B cell (primary cell): ENCODE results near the gene GTF2A1L. TPM values are rescaled to one million over a fixed set of nuclear protein-coding genes. Genes with fewer than 3 reads are reported as not detected.

ENCODE experiments used
- ATAC-seq: fragments of 200-7000 bp; cut with Tn5 transposase; one replicate; pipeline ENCODE4 v1.10.0; 2021; ENCODE audit warnings: low read depth, mild to moderate bottlenecking, moderate number of reproducible peaks, moderate library complexity
- CTCF ChIA-PET: fragments of 350-600 bp; sonication (Branson Sonifier 250); formaldehyde crosslinking; loops from one replicate; lab custom pipeline; 2021; ENCODE audit warnings: antibody characterized with exemption, inconsistent platforms; lab: Charles Lee
- POLR2A ChIA-PET: fragments of 350-600 bp; sonication (Branson Sonifier 250); formaldehyde crosslinking; loops from one replicate; lab custom pipeline; 2021; ENCODE audit warnings: antibody characterized with exemption; lab: Charles Lee
- DNase-seq: peaks from one replicate; pipeline ENCODE4 v3.0.0; 2013
- H2AFZ ChIP-seq: 2 replicates; pipeline ENCODE4 v1.6.1; 2012; ENCODE audit warnings: mild to moderate bottlenecking, low read depth, low read length; ENCODE audit not compliant: insufficient read depth, poor library complexity, severe bottlenecking
- H3K27ac ChIP-seq, 2 donors: 1 replicate in 1 of 2; 2 replicates in 1 of 2; pipeline ENCODE4 v1.5.1; 2012 to 2013; ENCODE audit warnings: low read length in 2 of 2, mild to moderate bottlenecking in 2 of 2, moderate library complexity in 1 of 2
- H3K27me3 ChIP-seq, 4 experiments: fragments of 200-600 bp in 1 of 4; sonication (generic) in 1 of 4; replicated peaks in 1 of 4; 1 replicate in 2 of 4; 2 replicates in 2 of 4; pipeline versions ENCODE4 v1.6.1 to v1.7.0; 2013 to 2016; ENCODE audit warnings: low read length in 3 of 4, mild to moderate bottlenecking in 2 of 4, mixed read lengths in 1 of 4, moderate library complexity in 1 of 4; ENCODE audit not compliant: insufficient read depth in 4 of 4, control insufficient read depth in 3 of 4; ENCODE audit errors: control extremely low read depth in 1 of 4
- H3K36me3 ChIP-seq, 2 experiments: replicated peaks in 1 of 2; 1 replicate in 1 of 2; 2 replicates in 1 of 2; pipeline versions ENCODE4 v1.6.1 to v1.7.1; 2013; ENCODE audit warnings: low read length in 1 of 2; ENCODE audit not compliant: insufficient read depth in 2 of 2, control insufficient read depth in 1 of 2; ENCODE audit errors: control extremely low read depth in 1 of 2, extremely low read depth in 1 of 2
- H3K4me1 ChIP-seq, 2 donors: fragments of 200-600 bp in 1 of 2; sonication (generic) in 1 of 2; 1 replicate in 1 of 2; 2 replicates in 1 of 2; pipeline versions ENCODE4 v1.5.1 to v1.6.1; 2013 to 2017; ENCODE audit warnings: low read length in 2 of 2; ENCODE audit not compliant: control insufficient read depth in 2 of 2, insufficient read depth in 2 of 2
- H3K4me2 ChIP-seq: replicated peaks from 2 replicates; pipeline ENCODE3; 2012; ENCODE audit warnings: mild to moderate bottlenecking, low read depth, low read length; ENCODE audit not compliant: poor library complexity, severe bottlenecking
- H3K4me3 ChIP-seq, 5 experiments: fragments of 200-600 bp in 1 of 5; sonication (generic) in 1 of 5; 1 replicate in 3 of 5; 2 replicates in 2 of 5; pipeline versions ENCODE4 v1.5.1 to v1.7.0; 2011 to 2016; ENCODE audit warnings: low read length in 4 of 5, mild to moderate bottlenecking in 4 of 5, low read depth in 2 of 5, control low read depth in 1 of 5, moderate library complexity in 1 of 5; ENCODE audit not compliant: insufficient read depth in 1 of 5; ENCODE audit errors: control extremely low read depth in 1 of 5, extremely low read depth in 1 of 5
- H3K79me2 ChIP-seq: fragments of 200-600 bp; sonication (generic); one replicate; pipeline ENCODE4 v1.6.0; 2016; ENCODE audit warnings: low read length; ENCODE audit not compliant: control insufficient read depth, insufficient read depth
- H3K9ac ChIP-seq: fragments of 200-600 bp; sonication (generic); 2 replicates; pipeline ENCODE4 v1.6.1; 2017; ENCODE audit warnings: mild to moderate bottlenecking, low read length, moderate library complexity
- H3K9me3 ChIP-seq, 3 donors: one replicate each; pipeline versions ENCODE4 v1.6.1 to v1.7.1; 2013; ENCODE audit warnings: low read length in 2 of 3; ENCODE audit not compliant: control insufficient read depth in 2 of 3, insufficient read depth in 1 of 3; ENCODE audit errors: control extremely low read depth in 1 of 3
- H4K20me1 ChIP-seq: 2 replicates; pipeline ENCODE4 v1.6.0; 2012; ENCODE audit warnings: mild to moderate bottlenecking, low read length; ENCODE audit not compliant: insufficient read depth, control insufficient read depth, poor library complexity, severe bottlenecking
- H3K27ac Mint-ChIP-seq: one replicate; pipeline ENCODE4 v1.8.0; 2021; ENCODE audit warnings: mixed read lengths
- H3K27me3 Mint-ChIP-seq: one replicate; pipeline ENCODE4 v1.8.0; 2021; ENCODE audit warnings: mixed read lengths
- H3K4me1 Mint-ChIP-seq: one replicate; pipeline ENCODE4 v1.8.0; 2021; ENCODE audit warnings: mixed read lengths
- H3K4me3 Mint-ChIP-seq: one replicate; pipeline ENCODE4 v1.8.0; 2021; ENCODE audit warnings: mixed read lengths
- H3K9me3 Mint-ChIP-seq: one replicate; pipeline ENCODE4 v1.8.0; 2022; ENCODE audit warnings: mixed read lengths; ENCODE audit not compliant: insufficient read depth
- EZH2 ChIP-seq: IDR thresholded peaks from 2 replicates; pipeline ENCODE4 v1.6.1; 2012; ENCODE audit warnings: borderline replicate concordance, low read depth, mild to moderate bottlenecking, moderate library complexity, low read length; ENCODE audit not compliant: insufficient read depth, poor library complexity, severe bottlenecking
- WGBS: methylation state at CpG from one replicate; pipeline ENCODE4 v1.1.5; 2013; ENCODE audit warnings: missing lambda C conversion rate; ENCODE audit not compliant: insufficient coverage; 5-methylcytosine and 5-hydroxymethylcytosine counted together
- intact Hi-C: fragments of 100-400 bp; cut with micrococcal nuclease; formaldehyde crosslinking; loops from one replicate; pipeline ENCODE4 v1.10.0; 2022
- polyA plus RNA-seq: library from polyadenylated mRNA; depleted of rRNA; stranded (reverse); fragments of >200 nt; gene quantifications from 2 replicates; pipeline ENCODE4 v1.2.3, GENCODE V29; 2012
- total RNA-seq, 2 donors: library from RNA; stranded (reverse); fragments of 120-200 nt in 1 of 2; gene quantifications; 1 replicate in 1 of 2; 2 replicates in 1 of 2; pipeline versions ENCODE4 v1.2.3 to v1.2.4, GENCODE V29; 2013 to 2022
- TF ChIP-seq, protein P1 (sequence below): fragments of 200-600 bp; IDR thresholded peaks from one replicate; pipeline ENCODE4 v1.8.0; 2022; ENCODE audit warnings: antibody characterized with exemption, mild to moderate bottlenecking

Gene GTF2A1L
- total and polyA plus RNA-seq, 2 donors (not counting 1 experiment from before 2014, with no cell fraction given): not detected

GRCh38 chr2:48633143-48633542, 15.5 kb downstream of the GTF2A1L start:
- CTCF ChIA-PET: no interaction called here

DNA sequence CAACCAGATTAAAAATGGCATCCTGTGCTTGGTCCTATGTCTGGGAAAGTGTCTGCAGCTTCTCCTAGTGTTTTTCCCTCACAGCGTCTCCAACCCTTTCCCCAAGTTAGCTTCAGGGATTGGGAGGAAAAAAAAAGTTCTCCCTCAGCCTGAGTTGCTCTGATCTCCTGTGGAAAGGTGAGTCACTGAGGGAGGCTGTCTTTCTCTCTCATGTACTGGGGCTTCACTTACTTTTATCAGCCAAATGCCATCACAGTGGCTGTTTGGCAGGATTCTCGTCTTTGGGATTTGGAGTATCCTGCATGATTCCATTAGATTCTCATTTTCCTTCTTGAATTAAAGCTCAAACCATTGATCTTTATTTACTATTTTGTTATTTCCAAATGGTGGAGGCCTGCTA, 18.1 kb downstream of the GTF2A1L start:
- WGBS: no CpG with 5 or more reads among the region's 2 CpGs
- intact Hi-C loops: no loop called here

More at GRCh38 chr2:48633143-48633542, 15.5 kb downstream of the GTF2A1L start:
- Mint-ChIP-seq H3K9me3 (no peaks in the 10 kb centered on the region), H3K27me3 (peaks cover 18% of the 10 kb centered on the region), H3K27ac (no peak overlapping the region), H3K4me1 (no peaks in the 10 kb centered on the region), H3K4me3 (no peak overlapping the region)
- TF ChIP-seq, protein P1, sequence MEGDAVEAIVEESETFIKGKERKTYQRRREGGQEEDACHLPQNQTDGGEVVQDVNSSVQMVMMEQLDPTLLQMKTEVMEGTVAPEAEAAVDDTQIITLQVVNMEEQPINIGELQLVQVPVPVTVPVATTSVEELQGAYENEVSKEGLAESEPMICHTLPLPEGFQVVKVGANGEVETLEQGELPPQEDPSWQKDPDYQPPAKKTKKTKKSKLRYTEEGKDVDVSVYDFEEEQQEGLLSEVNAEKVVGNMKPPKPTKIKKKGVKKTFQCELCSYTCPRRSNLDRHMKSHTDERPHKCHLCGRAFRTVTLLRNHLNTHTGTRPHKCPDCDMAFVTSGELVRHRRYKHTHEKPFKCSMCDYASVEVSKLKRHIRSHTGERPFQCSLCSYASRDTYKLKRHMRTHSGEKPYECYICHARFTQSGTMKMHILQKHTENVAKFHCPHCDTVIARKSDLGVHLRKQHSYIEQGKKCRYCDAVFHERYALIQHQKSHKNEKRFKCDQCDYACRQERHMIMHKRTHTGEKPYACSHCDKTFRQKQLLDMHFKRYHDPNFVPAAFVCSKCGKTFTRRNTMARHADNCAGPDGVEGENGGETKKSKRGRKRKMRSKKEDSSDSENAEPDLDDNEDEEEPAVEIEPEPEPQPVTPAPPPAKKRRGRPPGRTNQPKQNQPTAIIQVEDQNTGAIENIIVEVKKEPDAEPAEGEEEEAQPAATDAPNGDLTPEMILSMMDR: no peak
- TF ChIP-seq EZH2: no peak
- no peak overlapping the region for H3K9ac ChIP-seq
- ATAC-seq (no peak), DNase-seq (no peak)
- no peak overlapping the region for H2AFZ ChIP-seq
- H3K79me2 ChIP-seq: no peaks in the 10 kb centered on the region
- no peaks in the 10 kb centered on the region for H3K36me3 ChIP-seq
- H3K27ac ChIP-seq: no peak overlapping the region
- H3K4me1 ChIP-seq: no peaks in the 10 kb centered on the region
- POLR2A ChIA-PET: no interaction called here
- intact Hi-C loops: no loop called here
- H3K9me3 ChIP-seq: peaks cover 0 to 10% (median 0%) of the 10 kb centered on the region in 3 donors
- 100% methylated on average over 2 of the region's 5 CpGs for WGBS
- peaks cover 0 to 7% (median 0%) of the 10 kb centered on the region in 4 experiments for H3K27me3 ChIP-seq
- no peak overlapping the region for H3K4me2 ChIP-seq
- H3K4me3 ChIP-seq: no peak overlapping the region
- no peaks in the 10 kb centered on the region for H4K20me1 ChIP-seq

More for the DNA sequence above, 18.1 kb downstream of the GTF2A1L start:
- no peak overlapping the region for H2AFZ ChIP-seq
- H3K4me2 ChIP-seq: no peak overlapping the region
- no peak overlapping the region for H3K9ac ChIP-seq
- no peaks in the 10 kb centered on the region for H4K20me1 ChIP-seq
- Mint-ChIP-seq H3K9me3 (no peaks in the 10 kb centered on the region), H3K4me1 (no peaks in the 10 kb centered on the region), H3K27me3 (peaks cover 24% of the 10 kb centered on the region), H3K27ac (no peak overlapping the region), H3K4me3 (no peak overlapping the region)
- peaks cover 0 to 10% (median 0%) of the 10 kb centered on the region in 3 donors for H3K9me3 ChIP-seq
- TF ChIP-seq, protein P1: no peak
- TF ChIP-seq EZH2: no peak
- ChIA-PET CTCF (no interaction called here), POLR2A (no interaction called here)
- no peak for ATAC-seq
- H3K4me1 ChIP-seq: no peaks in the 10 kb centered on the region
- DNase-seq: no peak
- H3K27ac ChIP-seq: no peak overlapping the region
- H3K27me3 ChIP-seq: peaks cover 0 to 7% (median 0%) of the 10 kb centered on the region in 4 experiments
- no peaks in the 10 kb centered on the region for H3K36me3 ChIP-seq
- no peaks in the 10 kb centered on the region for H3K79me2 ChIP-seq
- H3K4me3 ChIP-seq: no peak overlapping the region
